Cardiac muscle cell (in vitro differentiated cells and primary cell): ENCODE data around the gene MIEN1. TPM values are rescaled to one million over a fixed set of nuclear protein-coding genes. Genes with fewer than 3 reads are reported as not detected.

Experiments
- DNase-seq, 2 donors: peaks; one replicate each; pipeline versions ENCODE4 v3.0.0 to v3.0.0-alpha.2; 2010 to 2017; ENCODE audit warnings: low read depth in 1 of 2, low spot score in 1 of 2
- H3K27ac ChIP-seq: fragments of 200-600 bp; sonication (generic); 2 replicates; pipeline ENCODE4 v1.5.1; 2016
- H3K27me3 ChIP-seq: fragments of 200-600 bp; sonication (generic); 2 replicates; pipeline ENCODE4 v1.6.0; 2016; ENCODE audit warnings: control low read depth
- H3K36me3 ChIP-seq: fragments of 200-600 bp; sonication (generic); 2 replicates; pipeline ENCODE4 v1.5.1; 2016; ENCODE audit warnings: control low read depth
- H3K4me1 ChIP-seq: fragments of 200-600 bp; sonication (generic); 2 replicates; pipeline ENCODE4 v1.8.1; 2017; ENCODE audit warnings: low read depth, mild to moderate bottlenecking, mixed run types
- H3K4me3 ChIP-seq: fragments of 200-600 bp; sonication (generic); 2 replicates; pipeline ENCODE4 v1.5.1; 2016; ENCODE audit warnings: mild to moderate bottlenecking
- H3K9me3 ChIP-seq: fragments of 200-600 bp; sonication (generic); 2 replicates; pipeline ENCODE4 v1.5.1; 2017; ENCODE audit warnings: low read depth, mild to moderate bottlenecking, control low read depth
- polyA plus RNA-seq: library from polyadenylated mRNA; unstranded; fragments of >200 nt; fragmentation: Nextera tagmentation; extraction: Ambion mirVana; gene quantifications from 2 replicates; pipeline ENCODE4 v1.2.1, GENCODE V29; 2016
- total RNA-seq: library from RNA; depleted of rRNA; stranded (reverse); fragments of >200 nt; gene quantifications from 2 replicates; pipeline ENCODE4 v1.2.3, GENCODE V29; 2016
- TF ChIP-seq, protein P1 (sequence below): IDR thresholded peaks from 2 replicates; pipeline ENCODE4 v1.5.1; 2012; ENCODE audit warnings: low read depth, mild to moderate bottlenecking, low read length

The MIEN1 gene
- total and polyA plus RNA-seq, 2 experiments from 2014 or later, result 64.3 to 87.8 TPM

DNA sequence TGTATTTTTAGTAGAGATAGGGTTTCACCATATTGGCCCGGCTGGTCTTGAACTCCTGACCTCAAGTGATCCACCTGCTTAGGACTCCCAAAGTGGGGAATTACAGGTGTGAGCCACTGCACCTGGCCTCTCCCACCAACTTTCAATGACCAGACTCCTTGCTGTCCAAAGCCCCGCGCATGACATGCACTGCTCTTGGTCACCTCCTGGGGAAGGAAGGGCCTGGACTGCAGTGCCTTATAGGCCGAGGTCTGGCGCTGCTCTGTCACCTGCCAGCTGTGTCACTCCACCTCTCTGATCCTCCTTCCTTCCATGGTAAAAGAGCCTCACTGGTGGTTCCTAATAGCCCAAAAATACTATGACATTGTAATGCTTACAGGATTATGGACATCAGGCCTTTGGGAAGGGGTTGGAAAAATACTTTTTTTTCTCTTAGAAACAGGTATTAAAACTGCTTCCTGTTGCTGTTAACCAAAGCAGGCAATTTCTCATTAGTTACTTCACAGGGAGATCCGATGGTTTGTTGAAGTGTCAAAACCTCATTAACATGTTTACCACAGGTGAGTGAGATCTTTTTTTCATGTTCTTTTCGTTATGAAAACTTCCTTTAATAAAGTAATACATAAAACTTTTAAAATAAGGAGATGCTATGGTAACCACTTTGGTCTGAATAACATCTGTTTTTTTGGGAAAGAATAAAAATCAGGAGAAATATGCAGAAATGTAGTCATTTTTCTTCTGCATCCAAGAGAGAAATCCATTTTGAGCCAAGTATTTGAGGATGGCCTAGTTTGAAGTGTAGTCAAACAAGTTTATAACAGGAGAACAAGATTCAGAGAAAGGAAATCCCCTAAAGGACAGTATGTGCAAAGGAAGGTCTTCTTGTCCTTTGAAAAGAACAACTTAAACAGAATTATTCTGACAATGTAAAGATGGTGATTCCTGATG lies 42.9 kb upstream of the MIEN1 start:
- no peak overlapping the region for H3K4me3 ChIP-seq
- no peaks in the 10 kb centered on the region for H3K27me3 ChIP-seq
- no peak for DNase-seq
- peaks cover 6% of the 10 kb centered on the region for H3K4me1 ChIP-seq
- H3K9me3 ChIP-seq, result no peaks in the 10 kb centered on the region
- no peak overlapping the region for H3K27ac ChIP-seq
- no peaks in the 10 kb centered on the region for H3K36me3 ChIP-seq
- TF ChIP-seq, protein P1, sequence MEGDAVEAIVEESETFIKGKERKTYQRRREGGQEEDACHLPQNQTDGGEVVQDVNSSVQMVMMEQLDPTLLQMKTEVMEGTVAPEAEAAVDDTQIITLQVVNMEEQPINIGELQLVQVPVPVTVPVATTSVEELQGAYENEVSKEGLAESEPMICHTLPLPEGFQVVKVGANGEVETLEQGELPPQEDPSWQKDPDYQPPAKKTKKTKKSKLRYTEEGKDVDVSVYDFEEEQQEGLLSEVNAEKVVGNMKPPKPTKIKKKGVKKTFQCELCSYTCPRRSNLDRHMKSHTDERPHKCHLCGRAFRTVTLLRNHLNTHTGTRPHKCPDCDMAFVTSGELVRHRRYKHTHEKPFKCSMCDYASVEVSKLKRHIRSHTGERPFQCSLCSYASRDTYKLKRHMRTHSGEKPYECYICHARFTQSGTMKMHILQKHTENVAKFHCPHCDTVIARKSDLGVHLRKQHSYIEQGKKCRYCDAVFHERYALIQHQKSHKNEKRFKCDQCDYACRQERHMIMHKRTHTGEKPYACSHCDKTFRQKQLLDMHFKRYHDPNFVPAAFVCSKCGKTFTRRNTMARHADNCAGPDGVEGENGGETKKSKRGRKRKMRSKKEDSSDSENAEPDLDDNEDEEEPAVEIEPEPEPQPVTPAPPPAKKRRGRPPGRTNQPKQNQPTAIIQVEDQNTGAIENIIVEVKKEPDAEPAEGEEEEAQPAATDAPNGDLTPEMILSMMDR, result no peak

DNA sequence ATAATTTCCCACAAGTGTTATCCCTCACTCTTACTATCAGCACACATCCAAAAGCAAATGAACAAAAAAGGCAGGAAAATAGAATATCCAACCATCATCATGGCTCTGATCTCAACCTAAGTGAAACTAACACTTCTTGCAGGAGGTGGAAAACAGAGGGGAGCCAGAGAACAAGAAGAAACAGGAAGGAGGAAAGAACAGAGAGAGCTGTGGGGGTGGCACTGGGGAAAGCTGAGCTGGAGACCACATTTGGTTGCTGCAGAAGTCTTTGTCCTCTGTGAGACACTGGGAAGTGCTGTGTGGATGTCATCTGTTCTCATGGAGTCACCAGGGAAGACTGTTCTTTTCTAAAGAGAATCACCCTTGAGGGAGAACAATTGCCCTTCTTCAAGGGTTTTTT lies 42.1 kb upstream of the MIEN1 start:
- Histone ChIP-seq H3K4me1 (peaks cover 7% of the 10 kb centered on the region), H3K36me3 (no peaks in the 10 kb centered on the region), H3K27me3 (no peaks in the 10 kb centered on the region), H3K4me3 (no peak overlapping the region), H3K9me3 (no peaks in the 10 kb centered on the region), H3K27ac (no peak overlapping the region)
- no peak for DNase-seq
- TF ChIP-seq, protein P1, result no peak

DNA sequence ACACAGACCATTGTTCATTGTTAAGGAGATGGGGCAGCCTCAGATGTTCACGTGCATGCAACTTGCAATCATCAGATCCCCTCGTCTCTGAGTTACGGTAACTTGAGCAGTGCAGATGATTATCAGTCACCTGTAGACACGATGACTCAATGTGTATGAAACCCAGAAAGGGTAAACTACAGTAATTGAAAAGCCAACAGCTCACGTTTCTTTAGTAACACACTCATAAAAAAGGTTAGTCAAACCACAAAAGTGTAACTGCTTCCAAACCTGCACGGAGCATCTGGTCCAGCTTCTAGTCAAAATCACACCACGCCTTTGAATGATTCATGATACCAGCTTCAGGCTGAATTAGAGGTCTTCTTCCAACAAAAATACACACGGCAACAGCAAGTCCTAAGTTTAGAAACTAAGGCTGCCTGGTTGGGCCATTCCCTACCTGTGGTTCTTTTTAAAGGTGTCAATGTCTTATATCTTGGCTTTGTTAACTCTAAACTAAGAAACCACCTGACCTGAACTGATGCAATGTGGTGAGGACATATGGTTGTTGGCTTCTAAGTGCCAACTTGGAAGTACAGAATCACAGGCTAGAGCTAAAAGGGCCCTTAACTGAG lies 39.7 kb upstream of the MIEN1 start:
- no peak for DNase-seq
- TF ChIP-seq, protein P1, result no peak
- Histone ChIP-seq H3K27ac (no peak overlapping the region), H3K36me3 (no peaks in the 10 kb centered on the region), H3K9me3 (no peaks in the 10 kb centered on the region), H3K4me1 (peaks cover 14% of the 10 kb centered on the region), H3K27me3 (no peaks in the 10 kb centered on the region), H3K4me3 (no peak overlapping the region)

DNA sequence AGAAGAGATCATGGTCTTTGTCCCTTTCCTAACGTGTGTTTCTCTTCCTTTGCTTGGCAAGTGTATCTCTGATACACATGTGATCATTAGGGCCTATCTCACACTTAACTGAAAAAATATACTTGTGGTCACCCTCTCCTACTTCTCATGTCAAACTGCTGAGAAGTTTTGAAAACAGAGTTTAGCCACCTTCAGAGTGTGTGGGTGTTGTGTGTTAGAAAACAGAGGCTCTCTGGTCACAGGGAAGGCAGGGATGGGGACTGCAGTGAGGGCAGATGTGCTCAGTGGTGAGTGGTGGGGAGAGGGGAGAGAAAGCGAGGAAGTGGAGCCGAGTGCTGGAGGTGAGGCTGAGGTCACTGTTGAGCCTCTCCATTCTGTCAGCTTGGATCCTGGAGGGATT lies 36.8 kb upstream of the MIEN1 start:
- TF ChIP-seq, protein P1, result no peak
- DNase-seq, result no peak
- Histone ChIP-seq H3K36me3 (no peaks in the 10 kb centered on the region), H3K9me3 (no peaks in the 10 kb centered on the region), H3K27ac (no peak overlapping the region), H3K27me3 (no peaks in the 10 kb centered on the region), H3K4me3 (no peak overlapping the region), H3K4me1 (peaks cover 8% of the 10 kb centered on the region)

DNA sequence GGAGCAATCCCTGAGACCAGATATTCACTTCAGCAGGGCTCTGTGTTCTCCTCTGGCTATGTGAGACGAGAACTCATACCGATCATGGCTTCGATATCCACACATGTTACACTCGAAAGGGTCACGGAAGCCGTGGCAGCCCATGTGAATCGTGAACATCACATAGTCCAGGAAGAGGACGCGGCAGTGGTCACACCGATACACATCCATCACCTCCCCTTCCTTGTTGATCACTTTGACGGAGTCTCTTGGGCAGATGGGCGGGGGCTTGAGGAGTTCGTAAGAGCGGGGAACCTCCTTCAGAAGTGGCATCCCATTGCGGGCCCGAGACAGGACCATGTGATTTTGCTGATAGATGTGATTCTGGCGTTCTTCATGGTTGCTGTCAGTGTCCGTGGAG lies 35.4 kb upstream of the MIEN1 start:
- H3K4me1 ChIP-seq, result peaks cover 8% of the 10 kb centered on the region
- no peaks in the 10 kb centered on the region for H3K36me3 ChIP-seq
- H3K9me3 ChIP-seq, result no peaks in the 10 kb centered on the region
- H3K4me3 ChIP-seq, result no peak overlapping the region
- no peak for DNase-seq
- no peaks in the 10 kb centered on the region for H3K27me3 ChIP-seq
- no peak overlapping the region for H3K27ac ChIP-seq
- TF ChIP-seq, protein P1, result no peak
